CD14-positive monocyte (primary cell): ENCODE data around the gene TSPOAP1. TPM values are rescaled to one million over a fixed set of nuclear protein-coding genes. Genes with fewer than 3 reads are reported as not detected.

Experiments used
- DNase-seq, 3 donors: peaks; one replicate each; pipeline ENCODE4 v3.0.0-alpha.2; 2011 to 2022
- H2AFZ ChIP-seq: 2 replicates; pipeline ENCODE4 v1.6.0; 2012; ENCODE audit warnings: mild to moderate bottlenecking, low read depth, low read length, inconsistent platforms; ENCODE audit not compliant: insufficient read depth, poor library complexity, severe bottlenecking
- H3K27ac ChIP-seq, 2 donors: 1 replicate in 1 of 2; 2 replicates in 1 of 2; pipeline ENCODE4 v1.5.1; 2012 to 2013; ENCODE audit warnings: low read length in 2 of 2, control low read depth in 1 of 2, inconsistent platforms in 1 of 2, low read depth in 1 of 2, mild to moderate bottlenecking in 1 of 2
- H3K27me3 ChIP-seq, 2 donors: one replicate each; pipeline versions ENCODE4 v1.6.0 to v1.6.1; 2011 to 2013; ENCODE audit warnings: low read length in 2 of 2; ENCODE audit not compliant: control insufficient read depth in 2 of 2, insufficient read depth in 2 of 2
- H3K36me3 ChIP-seq, 2 donors: replicated peaks in 1 of 2; 1 replicate in 1 of 2; 2 replicates in 1 of 2; pipeline versions ENCODE4 v1.5.1 to v1.6.1; 2012 to 2013; ENCODE audit warnings: low read length in 2 of 2, control low read depth in 1 of 2, inconsistent platforms in 1 of 2, mild to moderate bottlenecking in 1 of 2; ENCODE audit not compliant: insufficient read depth in 2 of 2, control insufficient read depth in 1 of 2
- H3K4me1 ChIP-seq, 2 donors: 1 replicate in 1 of 2; 2 replicates in 1 of 2; pipeline versions ENCODE4 v1.5.1 to v1.6.1; 2012 to 2013; ENCODE audit warnings: low read length in 2 of 2, control low read depth in 1 of 2, inconsistent platforms in 1 of 2, mild to moderate bottlenecking in 1 of 2, moderate library complexity in 1 of 2; ENCODE audit not compliant: insufficient read depth in 2 of 2, control insufficient read depth in 1 of 2
- H3K4me2 ChIP-seq: replicated peaks from 2 replicates; pipeline ENCODE3; 2012; ENCODE audit warnings: low read length, moderate library complexity, mild to moderate bottlenecking; ENCODE audit not compliant: poor library complexity, severe bottlenecking; ENCODE audit errors: extremely low read depth
- H3K4me3 ChIP-seq, 3 experiments: fragments of 200-600 bp in 1 of 3; sonication (generic) in 1 of 3; replicated peaks in 1 of 3; 1 replicate in 2 of 3; 2 replicates in 1 of 3; pipeline ENCODE4 v1.5.1; 2011 to 2013; ENCODE audit warnings: low read length in 3 of 3, mild to moderate bottlenecking in 3 of 3, control low read depth in 2 of 3, low read depth in 2 of 3, inconsistent platforms in 1 of 3, moderate library complexity in 1 of 3
- H3K79me2 ChIP-seq: 2 replicates; pipeline ENCODE4 v1.6.0; 2012; ENCODE audit warnings: mild to moderate bottlenecking, control low read depth, inconsistent platforms, low read length, moderate library complexity; ENCODE audit not compliant: insufficient read depth
- H3K9ac ChIP-seq: 2 replicates; pipeline ENCODE4 v1.6.0; 2017; ENCODE audit warnings: low read length, mild to moderate bottlenecking; ENCODE audit not compliant: insufficient read depth, poor library complexity, severe bottlenecking
- H3K9me3 ChIP-seq, 2 donors: replicated peaks in 1 of 2; 1 replicate in 1 of 2; 2 replicates in 1 of 2; pipeline versions ENCODE4 v1.5.1 to v1.6.1; 2012 to 2013; ENCODE audit warnings: low read length in 2 of 2, control low read depth in 1 of 2; ENCODE audit not compliant: control insufficient read depth in 1 of 2, insufficient read depth in 1 of 2
- H4K20me1 ChIP-seq: 2 replicates; pipeline ENCODE4 v1.6.0; 2012; ENCODE audit warnings: mild to moderate bottlenecking, low read length, control low read depth, moderate library complexity; ENCODE audit not compliant: insufficient read depth
- H3K27ac Mint-ChIP-seq, 7 donors: one replicate each; pipeline ENCODE4 v1.8.0; 2020; ENCODE audit warnings: mild to moderate bottlenecking in 7 of 7, mixed read lengths in 7 of 7, moderate library complexity in 6 of 7, inconsistent platforms in 2 of 7
- H3K27me3 Mint-ChIP-seq, 3 donors: one replicate each; pipeline ENCODE4 v1.8.0; 2021 to 2022; ENCODE audit warnings: low read depth in 3 of 3, mild to moderate bottlenecking in 3 of 3, mixed read lengths in 3 of 3, moderate library complexity in 3 of 3, inconsistent platforms in 1 of 3
- H3K36me3 Mint-ChIP-seq, 2 donors: one replicate each; pipeline ENCODE4 v1.8.0; 2020; ENCODE audit warnings: mixed read lengths in 2 of 2, inconsistent platforms in 1 of 2, mild to moderate bottlenecking in 1 of 2
- H3K4me1 Mint-ChIP-seq: one replicate; pipeline ENCODE4 v1.8.0; 2020; ENCODE audit warnings: mild to moderate bottlenecking, mixed read lengths
- H3K4me3 Mint-ChIP-seq, 2 donors: one replicate each; pipeline ENCODE4 v1.8.0; 2020; ENCODE audit warnings: mild to moderate bottlenecking in 2 of 2, mixed read lengths in 2 of 2, moderate library complexity in 1 of 2
- H3K9me3 Mint-ChIP-seq, 7 donors: one replicate each; pipeline ENCODE4 v1.8.0; 2020 to 2022; ENCODE audit warnings: mixed read lengths in 7 of 7, mild to moderate bottlenecking in 6 of 7, moderate library complexity in 6 of 7, inconsistent platforms in 2 of 7
- CTCF ChIP-seq: fragments of 200-600 bp; IDR thresholded peaks from one replicate; pipeline ENCODE4 v1.8.0; 2022; ENCODE audit warnings: antibody characterized with exemption, mild to moderate bottlenecking
- WGBS: methylation state at CpG from one replicate; pipeline ENCODE4 v1.1.5; 2013; ENCODE audit warnings: missing lambda C conversion rate; ENCODE audit not compliant: insufficient coverage; 5-methylcytosine and 5-hydroxymethylcytosine counted together
- intact Hi-C, 2 donors: fragments of 100-400 bp; cut with micrococcal nuclease; formaldehyde crosslinking; loops; one replicate each; pipeline versions ENCODE4 v1.15.0 to v1.15.1; 2023
- polyA plus RNA-seq, 3 donors: library from polyadenylated mRNA; depleted of rRNA in 1 of 3; unstranded in 2 of 3; stranded (reverse) in 1 of 3; fragments of 300-500 nt in 2 of 3; fragments of >200 nt in 1 of 3; fragmentation: Illumina TruSeq in 2 of 3; gene quantifications; 1 replicate in 2 of 3; 2 replicates in 1 of 3; pipeline ENCODE4 v1.2.3, GENCODE V29; 2012 to 2021

TSPOAP1 gene
- polyA plus RNA-seq, 3 donors, result 0.10 to 14.0 (median 0.18) TPM

GRCh38 chr17:58262149-58262548, 66.4 kb downstream of the TSPOAP1 start:
- no peak overlapping the region for H3K4me2 ChIP-seq
- H3K9ac ChIP-seq, result no peak overlapping the region
- intact Hi-C loops, result no loop called here
- Mint-ChIP-seq H3K27ac (peak overlapping the region in 1 of 7 donors; percentile 47), H3K27me3 (peaks cover 58 to 69% (median 66%) of the 10 kb centered on the region in 3 donors), H3K36me3 (peaks cover 6 to 13% of the 10 kb centered on the region in 2 donors), H3K4me1 (peaks cover 15% of the 10 kb centered on the region), H3K9me3 (peaks cover 0 to 13% (median 2%) of the 10 kb centered on the region in 7 donors), H3K4me3 (peak overlapping the region in 1 of 2 donors; percentile 80)
- no peak for TF ChIP-seq CTCF
- H2AFZ ChIP-seq, result no peak overlapping the region
- 50% methylated on average over 4 of the region's 11 CpGs for WGBS
- H3K36me3 ChIP-seq, result no peaks in the 10 kb centered on the region
- no peak for DNase-seq
- no peaks in the 10 kb centered on the region for H4K20me1 ChIP-seq
- H3K79me2 ChIP-seq, result no peaks in the 10 kb centered on the region
- no peak overlapping the region for H3K4me3 ChIP-seq
- H3K4me1 ChIP-seq, result peaks cover 3 to 9% of the 10 kb centered on the region in 2 donors
- peaks cover 40 to 57% of the 10 kb centered on the region in 2 donors for H3K27me3 ChIP-seq
- H3K27ac ChIP-seq, result no peak overlapping the region
- no peaks in the 10 kb centered on the region for H3K9me3 ChIP-seq

GRCh38 chr17:58254803-58255202, 73.8 kb downstream of the TSPOAP1 start:
- Histone ChIP-seq H3K4me3 (no peak overlapping the region), H3K27ac (no peak overlapping the region), H3K9ac (no peak overlapping the region), H4K20me1 (no peaks in the 10 kb centered on the region), H3K36me3 (no peaks in the 10 kb centered on the region), H2AFZ (no peak overlapping the region), H3K4me2 (no peak overlapping the region), H3K27me3 (peaks cover 22 to 45% of the 10 kb centered on the region in 2 donors), H3K4me1 (peaks cover 2 to 3% of the 10 kb centered on the region in 2 donors), H3K79me2 (no peaks in the 10 kb centered on the region), H3K9me3 (no peaks in the 10 kb centered on the region)
- no peak for TF ChIP-seq CTCF
- Mint-ChIP-seq H3K4me3 (peak overlapping the region in 1 of 2 donors; percentile 10), H3K27ac (peak overlapping the region in 1 of 7 donors; percentile 8), H3K9me3 (no peaks in the 10 kb centered on the region), H3K36me3 (no peaks in the 10 kb centered on the region), H3K4me1 (peaks cover 7% of the 10 kb centered on the region), H3K27me3 (peaks cover 45 to 70% (median 59%) of the 10 kb centered on the region in 3 donors)
- WGBS, result 29% methylated on average over 3 of the region's 8 CpGs
- no peak for DNase-seq
- intact Hi-C loops, result no loop called here
